ENCODE results near the gene OR4C12.
"Not testable (repeated sequence)": the region's sequence is repeated elsewhere in the genome, so short reads cannot be mapped to it uniquely, and the experiment has no call there.

Gene OR4C12

GRCh38 chr11:49982435-49982834, at the start of gene OR4C12:
Gene OR4C12, minus strand, starts transcription at chr11:49982535. Its CDS starts 34 bp downstream, at chr11:49982501.
- not testable (repeated sequence) for DNase-seq (ENCODE audit: low read depth)

GRCh38 chr11:50030193-50030592, 47.9 kb upstream of the OR4C12 start:
- no peak for DNase-seq (ENCODE audit: low read depth)

GRCh38 chr11:49995565-49995964, 13.2 kb upstream of the OR4C12 start:
- no peak for DNase-seq (ENCODE audit: low read depth)

- DNase-seq (ENCODE audit: low read depth): not testable (repeated sequence)
Observed at GRCh38 chr11:49973439-49973838, 8.9 kb downstream of the OR4C12 start.

- no peak for DNase-seq (ENCODE audit: low read depth)
Observed at GRCh38 chr11:49952091-49952490, 30.2 kb downstream of the OR4C12 start, which contains the start of gene OR4C13. Gene OR4C13, plus strand, starts transcription at chr11:49952391. Its CDS starts 32 bp downstream, at chr11:49952423.

GRCh38 chr11:49948701-49949100, 33.6 kb downstream of the OR4C12 start:
- DNase-seq (ENCODE audit: low read depth): not testable (repeated sequence)
